ENCODE measurements around the gene NELFA. TPM values are rescaled to one million over a fixed set of nuclear protein-coding genes. Genes with fewer than 3 reads are reported as not detected.
"Not testable (repeated sequence)": the region's sequence is repeated elsewhere in the genome, so short reads cannot be mapped to it uniquely, and the experiment has no call there.

The NELFA gene
- polyA plus RNA-seq, 4 donors, result 28.9 to 47.1 (median 31.1) TPM

- DNase-seq (ENCODE audit: low read depth in 4 of 4, low spot score in 3 of 4), result no peak
Measured at GRCh38 chr4:1997712-1998111, 11.1 kb downstream of the NELFA start.

- no peak for DNase-seq (ENCODE audit: low read depth in 4 of 4, low spot score in 3 of 4)
Measured at GRCh38 chr4:1996866-1997611, 11.7 kb downstream of the NELFA start.

GRCh38 chr4:1994938-1995337 is 13.8 kb downstream of the NELFA start:
- DNase-seq (ENCODE audit: low read depth in 4 of 4, low spot score in 3 of 4), result no peak

- not testable (repeated sequence) for DNase-seq (ENCODE audit: low read depth in 4 of 4, low spot score in 3 of 4)
Measured at GRCh38 chr4:1993718-1994516, 14.9 kb downstream of the NELFA start.

GRCh38 chr4:1993169-1993516 is 15.6 kb downstream of the NELFA start:
- no peak for DNase-seq (ENCODE audit: low read depth in 4 of 4, low spot score in 3 of 4)

DNA sequence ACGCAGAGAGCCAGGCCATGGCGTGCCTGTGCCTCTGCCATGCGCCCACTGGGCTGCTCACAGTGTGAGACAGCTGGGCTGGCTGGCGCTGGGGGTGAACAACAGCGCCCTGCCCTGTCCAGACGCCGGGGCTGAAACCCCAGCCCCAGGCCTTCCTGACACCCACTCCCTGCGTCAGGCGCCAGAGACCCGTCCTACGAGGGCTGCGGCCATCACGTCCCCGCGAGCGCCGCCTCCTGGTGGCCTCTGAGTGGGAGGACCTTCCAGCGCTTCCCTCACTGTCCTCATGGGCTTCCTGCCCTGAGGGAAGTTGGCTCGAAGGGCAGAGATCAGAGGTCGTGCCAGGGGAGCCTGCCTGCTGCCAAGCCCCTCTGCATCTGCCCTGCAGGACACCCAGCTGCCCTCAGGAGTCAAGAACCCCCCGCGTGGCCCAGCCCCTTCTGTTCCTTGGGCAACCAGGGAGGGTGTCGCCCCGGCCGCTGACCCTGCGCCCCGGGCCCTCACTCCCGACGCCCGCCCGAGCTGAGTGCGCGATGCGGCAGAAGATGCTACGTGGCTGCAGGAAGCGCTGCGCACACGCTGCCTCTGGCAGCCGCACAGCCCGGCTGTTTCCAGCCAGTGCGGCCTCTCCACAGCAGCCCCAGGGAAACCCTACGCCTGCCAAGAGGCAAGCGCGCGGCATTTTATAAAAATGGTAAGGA is 16.2 kb downstream of the NELFA start:
- DNase-seq (ENCODE audit: low read depth in 4 of 4, low spot score in 3 of 4), result no peak

DNA sequence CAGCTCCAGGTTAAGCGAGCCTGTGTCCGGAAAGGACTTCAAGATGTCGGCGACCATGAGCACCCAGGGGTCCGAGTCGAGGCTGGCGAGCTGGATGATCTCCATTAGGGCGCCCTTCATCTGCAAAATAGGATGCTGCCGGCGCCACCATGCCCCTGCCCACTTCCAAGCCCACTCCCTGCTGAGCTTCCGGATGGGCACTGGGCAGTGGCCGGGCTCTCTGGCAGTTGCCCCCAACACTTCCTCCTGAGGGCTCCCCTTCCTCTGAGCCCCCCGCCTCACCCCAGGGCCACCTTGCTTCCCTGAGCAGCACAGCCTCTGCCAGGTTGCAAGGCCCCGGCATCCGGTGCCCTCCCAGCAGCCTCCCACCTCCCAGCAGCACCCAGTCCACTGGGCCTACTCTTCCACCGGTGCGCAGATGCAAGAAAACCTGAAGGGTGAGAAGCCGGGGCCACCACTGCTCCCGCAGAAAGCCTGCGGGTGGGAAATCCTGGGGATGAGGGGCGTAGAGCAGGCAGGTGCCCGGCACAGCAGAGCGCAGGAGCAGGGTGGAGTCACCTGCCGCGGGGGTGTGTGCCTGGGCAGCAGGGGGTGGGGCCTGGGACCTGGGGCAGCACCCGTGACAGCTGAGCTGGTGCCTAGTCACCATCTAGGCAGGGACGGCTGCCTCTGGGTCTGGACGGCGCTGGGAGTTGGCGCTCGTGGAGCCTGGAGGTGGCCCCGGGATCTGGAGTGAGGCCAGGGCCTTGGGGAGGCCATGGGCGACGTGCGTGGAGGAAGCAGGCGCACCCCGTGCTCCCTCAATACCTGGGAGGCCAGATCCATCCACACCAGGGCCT is 17.0 kb downstream of the NELFA start:
- DNase-seq (ENCODE audit: low read depth in 4 of 4, low spot score in 3 of 4), result no peak

- no peak for DNase-seq (ENCODE audit: low read depth in 4 of 4, low spot score in 3 of 4)
Measured at GRCh38 chr4:1991087-1991486, 17.7 kb downstream of the NELFA start.

- no peak for DNase-seq (ENCODE audit: low read depth in 4 of 4, low spot score in 3 of 4)
Measured at GRCh38 chr4:1990676-1991075, 18.1 kb downstream of the NELFA start.

GRCh38 chr4:1990348-1990645 is 18.5 kb downstream of the NELFA start:
- no peak for DNase-seq (ENCODE audit: low read depth in 4 of 4, low spot score in 3 of 4)

GRCh38 chr4:1989533-1990347 is 19.0 kb downstream of the NELFA start:
- no peak for DNase-seq (ENCODE audit: low read depth in 4 of 4, low spot score in 3 of 4)

DNA sequence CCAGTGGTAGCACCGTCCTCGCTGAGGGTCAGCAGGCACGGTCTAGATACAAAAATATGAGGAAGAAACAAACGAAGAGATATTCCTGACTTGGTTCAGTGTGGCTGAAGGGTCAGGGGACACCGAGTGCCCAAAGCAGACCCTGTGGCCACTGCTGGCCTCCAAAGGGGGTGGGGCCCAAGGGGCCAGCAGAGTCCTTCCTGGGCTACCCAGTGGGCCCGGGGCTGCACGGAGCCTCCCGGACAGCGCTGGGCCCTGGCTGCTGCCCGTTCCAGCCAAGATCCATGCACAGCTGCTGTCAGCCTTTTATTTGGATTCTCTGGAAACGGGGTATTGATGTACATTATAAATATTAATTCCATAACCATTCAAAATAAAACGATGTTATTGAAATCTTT is 20.4 kb downstream of the NELFA start:
- DNase-seq (ENCODE audit: low read depth in 4 of 4, low spot score in 3 of 4), result no peak

DNA sequence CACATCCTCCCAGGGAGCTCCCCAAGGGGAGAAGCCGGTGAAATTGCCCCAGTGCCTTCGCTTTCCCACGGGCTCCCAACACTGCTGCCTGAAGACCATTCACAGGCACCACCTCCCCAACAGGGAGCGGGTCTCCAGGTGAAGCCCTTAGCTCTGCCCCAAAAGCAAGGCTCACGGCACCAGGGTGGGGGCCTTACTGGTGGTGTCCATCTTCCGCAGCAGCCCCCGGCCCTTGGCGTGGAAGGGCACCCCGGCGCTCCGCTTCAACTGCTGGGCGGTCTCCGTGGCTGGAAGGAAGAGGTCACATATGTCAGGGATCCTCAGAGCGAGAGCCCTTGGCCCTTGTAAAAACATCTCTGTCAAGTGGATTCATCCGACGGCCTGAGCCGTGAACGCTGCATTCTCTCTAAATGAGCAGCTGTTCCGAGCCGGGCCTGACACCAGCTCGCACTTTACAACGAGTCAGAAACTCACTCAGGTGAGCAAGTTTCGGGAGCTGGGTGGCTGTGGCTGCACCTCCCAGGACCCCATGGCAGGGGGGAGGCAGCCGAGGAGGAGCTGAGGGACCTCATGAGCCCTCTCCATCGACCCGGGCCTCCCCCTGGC is 20.9 kb downstream of the NELFA start:
- DNase-seq (ENCODE audit: low read depth in 4 of 4, low spot score in 3 of 4), result no peak

DNA sequence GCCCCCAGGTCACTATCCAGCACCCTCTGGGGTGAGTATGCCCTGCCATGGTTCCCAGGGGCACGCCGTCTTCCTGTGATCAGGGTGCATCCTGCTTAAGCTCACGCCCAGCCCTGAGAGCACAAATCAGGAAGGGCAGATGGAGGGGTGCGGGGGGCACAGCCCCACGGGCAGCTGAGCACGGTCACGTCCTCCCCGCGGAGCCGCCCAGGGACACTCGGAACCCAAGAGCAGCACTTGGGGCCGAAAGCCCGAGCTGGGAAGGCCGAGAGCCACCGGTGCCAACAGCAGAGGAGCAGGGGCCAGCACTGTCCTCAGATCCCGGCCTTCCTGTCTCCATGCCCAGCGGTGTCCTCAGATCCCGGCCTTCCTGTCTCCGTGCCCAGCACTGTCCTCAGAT is 21.5 kb downstream of the NELFA start:
- DNase-seq (ENCODE audit: low read depth in 4 of 4, low spot score in 3 of 4), result no peak

- no peak for DNase-seq (ENCODE audit: low read depth in 4 of 4, low spot score in 3 of 4)
Measured at GRCh38 chr4:1986578-1987210, 22.1 kb downstream of the NELFA start.

DNA sequence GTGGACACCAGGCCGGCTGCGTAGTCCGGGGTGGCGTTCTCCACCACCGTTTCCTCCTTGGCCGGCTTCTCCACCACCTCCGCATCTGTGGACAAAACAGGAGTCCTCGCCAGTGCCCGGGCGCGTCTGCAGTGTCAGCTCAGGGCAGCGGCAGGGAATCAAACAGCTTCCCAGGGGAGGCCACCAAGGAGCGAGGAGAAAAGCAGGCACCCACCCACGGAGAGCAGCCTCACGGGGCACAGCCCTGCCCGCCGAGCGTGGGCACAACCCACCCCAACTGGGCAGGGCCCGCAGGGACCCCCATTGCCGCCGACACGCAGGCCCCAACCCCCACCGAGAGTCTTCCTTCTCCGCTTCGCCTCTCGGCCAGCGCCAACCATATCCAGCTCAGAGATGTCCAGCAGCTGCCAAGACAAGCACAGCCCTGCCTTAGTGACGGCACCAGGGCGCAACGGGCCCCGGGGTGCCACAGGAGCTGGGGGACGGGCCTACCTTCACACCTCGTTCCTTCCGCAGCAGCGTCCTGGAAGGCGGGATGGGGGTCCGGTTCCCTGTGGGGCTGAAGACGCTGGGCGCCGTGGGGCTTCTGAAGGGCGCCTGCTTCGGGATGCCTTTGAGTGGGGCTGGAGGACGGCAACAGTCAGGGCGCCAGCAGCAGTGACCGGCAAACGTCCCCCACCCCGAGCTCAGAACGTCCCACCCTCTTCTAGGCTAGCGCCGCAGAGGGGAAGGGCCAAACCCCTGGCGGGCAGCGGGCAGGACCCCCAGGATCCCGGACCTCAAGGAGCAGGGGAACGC is 22.8 kb downstream of the NELFA start:
- DNase-seq (ENCODE audit: low read depth in 4 of 4, low spot score in 3 of 4), result no peak

- no peak for DNase-seq (ENCODE audit: low read depth in 4 of 4, low spot score in 3 of 4)
Measured at GRCh38 chr4:1985294-1985693, 23.5 kb downstream of the NELFA start.

GRCh38 chr4:1984406-1985191 is 24.2 kb downstream of the NELFA start:
- no peak for DNase-seq (ENCODE audit: low read depth in 4 of 4, low spot score in 3 of 4)
